ENCODE measurements around the gene GPC5.

Gene GPC5

GRCh38 chr13:92549276-92549675 is 1150.9 kb downstream of the GPC5 start:
- DNase-seq (ENCODE audit: low spot score) = no peak

- DNase-seq (ENCODE audit: low spot score) = no peak
Observed at GRCh38 chr13:92553470-92554114, 1155.2 kb downstream of the GPC5 start.

GRCh38 chr13:92560883-92561282 is 1162.5 kb downstream of the GPC5 start:
- no peak for DNase-seq (ENCODE audit: low spot score)

GRCh38 chr13:92564942-92565341 is 1166.5 kb downstream of the GPC5 start:
- DNase-seq (ENCODE audit: low spot score) = no peak

- DNase-seq (ENCODE audit: low spot score) = no peak
Observed at GRCh38 chr13:92566767-92567166, 1168.3 kb downstream of the GPC5 start.

GRCh38 chr13:92572190-92572589 is 1173.8 kb downstream of the GPC5 start:
- DNase-seq (ENCODE audit: low spot score) = no peak

GRCh38 chr13:92573467-92574057 is 1175.1 kb downstream of the GPC5 start:
- no peak for DNase-seq (ENCODE audit: low spot score)

GRCh38 chr13:92574499-92574898 is 1176.1 kb downstream of the GPC5 start:
- DNase-seq (ENCODE audit: low spot score) = no peak

GRCh38 chr13:92575777-92576176 is 1177.4 kb downstream of the GPC5 start:
- no peak for DNase-seq (ENCODE audit: low spot score)

GRCh38 chr13:92578358-92578757 is 1179.9 kb downstream of the GPC5 start:
- DNase-seq (ENCODE audit: low spot score) = no peak

- no peak for DNase-seq (ENCODE audit: low spot score)
Observed at GRCh38 chr13:92589955-92590354, 1191.5 kb downstream of the GPC5 start.

- no peak for DNase-seq (ENCODE audit: low spot score)
Observed at GRCh38 chr13:92590503-92590908, 1192.1 kb downstream of the GPC5 start.

GRCh38 chr13:92591117-92591516 is 1192.7 kb downstream of the GPC5 start:
- no peak for DNase-seq (ENCODE audit: low spot score)

GRCh38 chr13:92592757-92593156 is 1194.3 kb downstream of the GPC5 start:
- no peak for DNase-seq (ENCODE audit: low spot score)

- DNase-seq (ENCODE audit: low spot score) = no peak
Observed at GRCh38 chr13:92602560-92602959, 1204.1 kb downstream of the GPC5 start.

- DNase-seq (ENCODE audit: low spot score) = no peak
Observed at GRCh38 chr13:92609376-92609775, 1211.0 kb downstream of the GPC5 start.

- DNase-seq (ENCODE audit: low spot score) = no peak
Observed at GRCh38 chr13:92612892-92613291, 1214.5 kb downstream of the GPC5 start.

- no peak for DNase-seq (ENCODE audit: low spot score)
Observed at GRCh38 chr13:92613921-92614320, 1215.5 kb downstream of the GPC5 start.

GRCh38 chr13:92621985-92622384 is 1223.6 kb downstream of the GPC5 start:
- DNase-seq (ENCODE audit: low spot score) = no peak

- no peak for DNase-seq (ENCODE audit: low spot score)
Observed at GRCh38 chr13:92622905-92623304, 1224.5 kb downstream of the GPC5 start.

- DNase-seq (ENCODE audit: low spot score) = no peak
Observed at GRCh38 chr13:92626274-92626673, 1227.9 kb downstream of the GPC5 start.

- DNase-seq (ENCODE audit: low spot score) = no peak
Observed at GRCh38 chr13:92640936-92641335, 1242.5 kb downstream of the GPC5 start.

- DNase-seq (ENCODE audit: low spot score) = no peak
Observed at GRCh38 chr13:92649140-92649813, 1250.9 kb downstream of the GPC5 start.

- no peak for DNase-seq (ENCODE audit: low spot score)
Observed at GRCh38 chr13:92656103-92656502, 1257.7 kb downstream of the GPC5 start.
